Neural progenitor cell (in vitro differentiated cells): ENCODE measurements around the gene ZNF81.
"Not testable (repeated sequence)": the region's sequence is repeated elsewhere in the genome, so short reads cannot be mapped to it uniquely, and the experiment has no call there.

Source experiments
- EZH2 ChIP-seq: fragments of 200-600 bp; sonication (generic); IDR thresholded peaks from 2 replicates; pipeline ENCODE4 v1.6.1; 2017; ENCODE audit warnings: antibody characterized with exemption, mild to moderate bottlenecking, moderate library complexity
- TF ChIP-seq, protein P1 (sequence below): fragments of 200-600 bp; sonication (generic); IDR thresholded peaks from 2 replicates; pipeline ENCODE4 v1.5.1; 2017; ENCODE audit warnings: antibody characterized with exemption, mild to moderate bottlenecking

DNA sequence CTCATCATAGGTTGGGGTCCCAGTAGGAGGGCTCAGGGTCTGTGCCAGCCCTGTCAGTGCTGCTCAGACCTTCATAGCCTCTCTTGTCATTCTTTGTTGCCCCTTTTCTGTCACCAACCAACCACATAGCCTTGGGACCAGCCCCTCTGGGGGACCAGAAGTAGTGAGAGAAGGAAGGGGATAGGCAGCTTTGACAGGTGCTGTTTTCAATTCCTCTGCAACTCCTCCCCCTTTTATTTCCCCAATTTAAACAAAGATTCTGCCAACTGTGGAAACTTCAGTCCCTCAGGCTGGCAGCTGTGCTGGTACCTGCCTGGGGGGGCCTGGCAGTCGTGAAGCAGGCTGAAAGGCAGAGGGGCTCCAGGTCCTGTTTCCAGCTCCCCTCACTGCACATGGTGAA is 30.9 kb upstream of the ZNF81 start:
- TF ChIP-seq, protein P1, sequence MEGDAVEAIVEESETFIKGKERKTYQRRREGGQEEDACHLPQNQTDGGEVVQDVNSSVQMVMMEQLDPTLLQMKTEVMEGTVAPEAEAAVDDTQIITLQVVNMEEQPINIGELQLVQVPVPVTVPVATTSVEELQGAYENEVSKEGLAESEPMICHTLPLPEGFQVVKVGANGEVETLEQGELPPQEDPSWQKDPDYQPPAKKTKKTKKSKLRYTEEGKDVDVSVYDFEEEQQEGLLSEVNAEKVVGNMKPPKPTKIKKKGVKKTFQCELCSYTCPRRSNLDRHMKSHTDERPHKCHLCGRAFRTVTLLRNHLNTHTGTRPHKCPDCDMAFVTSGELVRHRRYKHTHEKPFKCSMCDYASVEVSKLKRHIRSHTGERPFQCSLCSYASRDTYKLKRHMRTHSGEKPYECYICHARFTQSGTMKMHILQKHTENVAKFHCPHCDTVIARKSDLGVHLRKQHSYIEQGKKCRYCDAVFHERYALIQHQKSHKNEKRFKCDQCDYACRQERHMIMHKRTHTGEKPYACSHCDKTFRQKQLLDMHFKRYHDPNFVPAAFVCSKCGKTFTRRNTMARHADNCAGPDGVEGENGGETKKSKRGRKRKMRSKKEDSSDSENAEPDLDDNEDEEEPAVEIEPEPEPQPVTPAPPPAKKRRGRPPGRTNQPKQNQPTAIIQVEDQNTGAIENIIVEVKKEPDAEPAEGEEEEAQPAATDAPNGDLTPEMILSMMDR = not testable (repeated sequence)
- not testable (repeated sequence) for TF ChIP-seq EZH2
